K562 (cell line): Measurements from ENCODE around the gene RALGPS1. TPM values are rescaled to one million over a fixed set of nuclear protein-coding genes. Genes with fewer than 3 reads are reported as not detected.
A peak's percentile ranks its signal among the peaks of the same experiment; 100 is the strongest.

Source experiments
- ATAC-seq: fragments of 200-7000 bp; cut with Tn5 transposase; 3 replicates; pipeline ENCODE4 v1.9.1; 2020; ENCODE audit warnings: moderate library complexity
- BruUV-seq: library from RNA; stranded (reverse); fragments of 400-500 nt; replicated peaks from 2 replicates; lab custom pipeline; 2021; lab: Mats Ljungman, UMichigan
- CTCF ChIA-PET: fragments of 300-600 bp; formaldehyde crosslinking; extraction: SDS; loops from one replicate; lab custom pipeline; 2021; ENCODE audit warnings: low intra/inter-chr PET ratio; lab: Yijun Ruan, JAX
- POLR2A ChIA-PET: fragments of 300-600, 350-650 bp; sonication (Branson Sonifier 250); formaldehyde crosslinking; extraction: SDS; loops from one replicate; lab custom pipeline; 2021; ENCODE audit warnings: antibody characterized with exemption, inconsistent platforms; lab: Yijun Ruan, JAX
- DNase-seq, 4 experiments: peaks; one replicate each; pipeline versions ENCODE4 v3.0.0 to v3.0.0-alpha.2; 2011 to 2018; ENCODE audit warnings: low spot score in 3 of 4, mixed read lengths in 3 of 4; ENCODE audit errors: extremely low read depth in 1 of 4
- FAIRE-seq: peaks from 2 replicates; lab custom pipeline; 2011; peaks lifted over from hg19 to GRCh38; lab: Jason Lieb, UNC
- H2AFZ ChIP-seq: 2 replicates; pipeline ENCODE4 v1.6.0; 2011; ENCODE audit warnings: low read depth, low read length, control low read depth, inconsistent platforms
- H3K27ac ChIP-seq: fragments of 200-600 bp; 3 replicates; pipeline ENCODE4 v1.8.0; 2011; ENCODE audit warnings: low read depth, mild to moderate bottlenecking, control low read depth, inconsistent platforms, low read length, moderate library complexity, mixed read lengths; ENCODE audit errors: extremely low read depth
- H3K27me3 ChIP-seq, 2 experiments: fragments of 300-600 bp in 1 of 2; 2 replicates in 1 of 2; 3 replicates in 1 of 2; pipeline versions ENCODE4 v1.6.0 to v1.8.0; 2011; ENCODE audit warnings: inconsistent platforms in 2 of 2, low read length in 2 of 2, mild to moderate bottlenecking in 1 of 2, mixed read lengths in 1 of 2, moderate library complexity in 1 of 2; ENCODE audit not compliant: control insufficient read depth in 2 of 2, insufficient read depth in 2 of 2
- H3K36me3 ChIP-seq: fragments of 300-600 bp; 3 replicates; pipeline ENCODE4 v1.8.0; 2011; ENCODE audit warnings: mild to moderate bottlenecking, low read length, inconsistent platforms; ENCODE audit not compliant: control insufficient read depth, insufficient read depth
- H3K4me1 ChIP-seq, 2 experiments: fragments of 200-600 bp in 1 of 2; replicated peaks in 1 of 2; 2 replicates in 1 of 2; 3 replicates in 1 of 2; pipeline versions ENCODE4 v1.5.1 to v1.8.0; 2011; ENCODE audit warnings: inconsistent platforms in 2 of 2, low read length in 2 of 2, mild to moderate bottlenecking in 1 of 2, mixed read lengths in 1 of 2, moderate library complexity in 1 of 2; ENCODE audit not compliant: control insufficient read depth in 2 of 2, insufficient read depth in 2 of 2
- H3K4me2 ChIP-seq: 2 replicates; pipeline ENCODE4 v1.6.1; 2011; ENCODE audit warnings: low read length, control low read depth, inconsistent platforms, mixed read lengths; ENCODE audit not compliant: insufficient read depth
- H3K4me3 ChIP-seq: fragments of 200-600 bp; sonication (generic), shearing (Covaris generic); 2 replicates; pipeline ENCODE4 v1.5.1; 2016; ENCODE audit warnings: control low read depth, inconsistent platforms
- H3K79me2 ChIP-seq: fragments of 200-600 bp; 3 replicates; pipeline ENCODE4 v1.8.0; 2011; ENCODE audit warnings: low read length, inconsistent platforms; ENCODE audit not compliant: control insufficient read depth, insufficient read depth
- H3K9ac ChIP-seq, 2 experiments: 2 replicates each; pipeline versions ENCODE4 v1.6.0 to v1.6.1; 2011; ENCODE audit warnings: low read depth in 2 of 2, low read length in 2 of 2, control low read depth in 1 of 2, inconsistent platforms in 1 of 2, mild to moderate bottlenecking in 1 of 2, mixed read lengths in 1 of 2; ENCODE audit not compliant: insufficient read depth in 1 of 2
- H3K9me1 ChIP-seq: one replicate; pipeline ENCODE4 v1.6.0; 2011; ENCODE audit warnings: inconsistent platforms, mild to moderate bottlenecking, low read length, moderate library complexity; ENCODE audit not compliant: control insufficient read depth, insufficient read depth
- H3K9me3 ChIP-seq: replicated peaks from 2 replicates; pipeline ENCODE4 v1.5.1; 2011; ENCODE audit warnings: low read depth, low read length, inconsistent platforms; ENCODE audit not compliant: control insufficient read depth, insufficient read depth
- H4K20me1 ChIP-seq: replicated peaks from 2 replicates; pipeline ENCODE4 v1.6.1; 2011; ENCODE audit warnings: low read length, inconsistent platforms, mixed read lengths; ENCODE audit not compliant: control insufficient read depth, insufficient read depth
- BCOR ChIP-seq: fragments of 450-650 bp; IDR thresholded peaks from 2 replicates; pipeline ENCODE4 v1.6.1; 2016
- CBFA2T3 ChIP-seq: fragments of 450-650 bp; IDR thresholded peaks from 2 replicates; pipeline ENCODE4 v1.6.1; 2017
- CEBPG ChIP-seq, 3 experiments: fragments of 200-800 bp in 1 of 3; sonication (Bioruptor generic) in 1 of 3; sonication (generic) in 1 of 3; formaldehyde crosslinking in 1 of 3; IDR thresholded peaks in 2 of 3; conservative IDR thresholded peaks in 1 of 3; 2 replicates each; pipeline versions ENCODE4 v1.6.1 to v1.8.0; 2016 to 2022; ENCODE audit warnings: missing compliant biosample characterization in 2 of 3, missing genetic modification characterization in 2 of 3, mild to moderate bottlenecking in 1 of 3, missing genetic modification reagents in 1 of 3
- CHD1 ChIP-seq: fragments of 200-600 bp; sonication (generic); IDR thresholded peaks from one replicate; pipeline ENCODE4 v1.6.1; 2012; ENCODE audit warnings: mild to moderate bottlenecking, moderate library complexity, low read length, inconsistent platforms
- EP400 ChIP-seq: fragments of 450-650 bp; IDR thresholded peaks from 2 replicates; pipeline ENCODE4 v1.6.1; 2017; ENCODE audit warnings: antibody characterized with exemption, mild to moderate bottlenecking, moderate library complexity
- MTA1 ChIP-seq: fragments of 450-650 bp; IDR thresholded peaks from 2 replicates; pipeline ENCODE4 v1.6.1; 2017; ENCODE audit warnings: borderline replicate concordance
- RBM25 ChIP-seq: fragments of 200-400 bp; formaldehyde crosslinking; IDR thresholded peaks from 2 replicates; pipeline ENCODE4 v1.6.1; 2018; ENCODE audit warnings: low read length, low read depth, moderate library complexity; ENCODE audit not compliant: severe bottlenecking
- TCF3 ChIP-seq: sonication (generic); formaldehyde crosslinking; IDR thresholded peaks from 2 replicates; pipeline ENCODE4 v1.4.0; 2020; ENCODE audit warnings: mild to moderate bottlenecking, missing genetic modification reagents
- ZKSCAN3 ChIP-seq: fragments of 250-450 bp; sonication (Bioruptor Pico); IDR thresholded peaks from 2 replicates; pipeline ENCODE4 v1.4.0; 2020
- WGBS: fragments of 100-300 bp; shearing (Covaris generic); methylation state at CpG from one replicate; pipeline ENCODE4 v1.1.6; 2016; ENCODE audit warnings: low coverage, mixed read lengths; ENCODE audit not compliant: insufficient coverage; ENCODE audit errors: missing lambda C conversion rate; 5-methylcytosine and 5-hydroxymethylcytosine counted together
- in situ Hi-C: fragments of 300-500 bp; cut with MboI; formaldehyde crosslinking; loops from 4 replicates; pipeline ENCODE4 v1.15.0; 2018; ENCODE audit warnings: inconsistent platforms, mixed read lengths
- intact Hi-C: fragments of 100-400 bp; cut with micrococcal nuclease; formaldehyde crosslinking; loops from 2 replicates; pipeline ENCODE4 v1.14.2; 2022
- polyA plus RNA-seq, 8 experiments: library from polyadenylated mRNA; depleted of rRNA in 4 of 8; stranded (reverse) in 5 of 8; unstranded in 3 of 8; fragments of >200 nt; fragmentation: Nextera tagmentation in 2 of 8; fragmentation: Illumina TruSeq in 1 of 8; extraction: Ambion mirVana in 2 of 8; extraction: Trizol in 1 of 8; gene quantifications; 2 replicates each; pipeline versions ENCODE4 v1.2.1 to v1.2.3, GENCODE V29; 2011 to 2014; ENCODE audit warnings: inconsistent platforms in 1 of 8, missing spikeins in 1 of 8
- total RNA-seq, 7 experiments: library from RNA; depleted of rRNA in 6 of 7; stranded (reverse); fragments of >200 nt in 6 of 7; fragmentation: Illumina TruSeq in 2 of 7; extraction: Trizol in 2 of 7; gene quantifications; 2 replicates each; pipeline versions ENCODE4 v1.2.1 to v1.2.3, GENCODE V29; 2011 to 2021; ENCODE audit warnings: low replicate concordance in 1 of 7

The RALGPS1 gene
- total and polyA plus RNA-seq, 9 of the 15 experiments (the other 6 are each of a cell fraction or from before 2014, with no cell fraction given) = 0.04 to 2.6 (median 1.5) TPM

DNA sequence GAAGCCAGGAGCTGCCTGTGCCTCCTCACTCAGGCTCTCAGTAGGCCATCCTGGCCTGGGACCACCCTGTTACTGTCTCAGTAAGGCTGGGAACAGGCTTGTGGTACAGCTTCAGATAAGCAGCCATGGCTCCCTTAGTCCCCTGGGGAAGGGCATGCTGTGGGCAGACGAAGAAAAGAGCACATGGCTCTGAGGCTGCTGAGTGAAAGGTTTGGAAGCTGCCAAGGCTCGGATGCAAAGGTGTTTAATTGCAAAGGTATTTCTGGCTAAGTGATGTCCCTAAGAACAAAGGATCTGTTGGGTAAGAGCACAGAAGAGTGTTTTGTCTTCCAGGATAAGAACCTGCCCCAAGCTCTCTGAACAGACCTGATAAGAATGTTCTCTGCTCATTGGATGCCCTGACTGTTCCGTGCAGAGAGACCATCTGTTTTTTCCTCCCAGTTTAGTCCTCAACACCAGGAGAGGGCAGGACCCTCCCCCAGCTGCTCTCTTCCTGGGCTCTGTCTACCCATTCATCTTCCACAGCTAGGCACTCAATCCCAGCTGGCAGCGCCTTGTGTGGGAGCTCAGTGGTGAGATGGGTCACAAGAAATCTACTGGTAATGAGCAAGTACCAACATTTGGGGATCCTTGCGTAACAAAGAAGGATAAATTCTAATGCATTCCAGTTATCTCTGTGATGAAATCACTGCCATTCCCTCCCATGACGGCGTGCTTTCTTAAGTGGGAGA lies 190.2 kb downstream of the RALGPS1 start (continued):
- peak; percentile 56 for TF ChIP-seq TCF3 (CRISPR knock-in tag)
- peak; percentile 60 for TF ChIP-seq CBFA2T3
- TF ChIP-seq ZKSCAN3 (CRISPR knock-in tag) = no peak

DNA sequence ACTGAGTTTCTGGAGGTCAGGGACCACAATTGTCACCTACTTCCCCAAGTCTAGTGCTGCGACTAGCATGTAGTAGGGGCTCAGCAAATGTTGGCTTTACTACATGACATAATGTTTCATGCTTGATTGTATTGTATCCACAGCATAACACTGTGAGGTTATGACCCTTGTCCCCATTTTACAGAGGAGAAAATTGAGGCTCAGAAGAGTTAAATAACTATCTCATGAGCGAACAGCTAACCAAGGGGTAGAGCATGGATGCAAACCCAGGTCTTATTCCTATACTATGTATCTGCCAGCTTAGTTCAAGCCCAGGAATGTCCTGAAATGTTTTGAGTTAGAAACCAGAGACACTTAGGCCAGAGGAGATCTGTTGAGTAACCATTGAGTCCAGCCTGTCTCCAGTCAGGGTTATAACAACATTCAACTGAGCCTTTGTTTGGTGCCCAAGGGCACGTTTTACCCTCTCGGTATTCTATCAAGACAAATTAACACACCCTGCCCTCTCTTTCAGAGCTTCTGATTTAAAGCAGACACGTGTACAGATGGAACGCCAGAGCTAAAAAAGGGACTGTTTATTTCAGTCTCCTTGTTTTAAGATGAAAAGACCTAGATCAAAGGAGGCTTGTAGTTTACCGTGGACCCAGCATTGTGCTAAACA lies 191.4 kb downstream of the RALGPS1 start:
- ATAC-seq (no peak), DNase-seq (no peak), FAIRE-seq (no peak)
- Histone ChIP-seq H3K27me3 (peaks cover 17 to 46% of the 10 kb centered on the region in 2 experiments), H4K20me1 (no peaks in the 10 kb centered on the region), H3K79me2 (no peaks in the 10 kb centered on the region), H3K4me2 (no peak overlapping the region), H3K4me3 (no peak overlapping the region), H3K9me3 (no peaks in the 10 kb centered on the region), H3K36me3 (no peaks in the 10 kb centered on the region), H3K9me1 (no peaks in the 10 kb centered on the region), H3K27ac (no peak overlapping the region), H2AFZ (no peak overlapping the region), H3K9ac (no peak overlapping the region), H3K4me1 (no peaks in the 10 kb centered on the region; a peak in 1 of 5 replicates)
- in situ Hi-C loops (no loop called here), intact Hi-C loops (no loop called here)
- no peak for TF ChIP-seq EP400
- TF ChIP-seq CEBPG (CRISPR knock-in tag; IDR thresholded peaks at IDR 0.05) = no peak
- no peak for TF ChIP-seq CEBPG (tag; conservative IDR thresholded peaks at IDR 0.05 in 1 of 2, IDR thresholded peaks at IDR 0.05 in 1 of 2)
- TF ChIP-seq RBM25 = peak; percentile 73
- TF ChIP-seq CHD1 = no peak
- TF ChIP-seq MTA1 = no peak
- peak; percentile 47; the same call in 1 of the 2 replicates for TF ChIP-seq BCOR
- CTCF ChIA-PET = no interaction called here
- POLR2A ChIA-PET = no interaction called here
- 2% methylated on average over 7 of the region's 7 CpGs for WGBS
- no TSS peak for BruUV-seq
